KMS-11 (cell line): Measurements from ENCODE around the gene PLA2G4F.

ENCODE experiments used
- H2AFZ ChIP-seq: fragments of 200-600 bp; sonication (generic); 2 replicates; pipeline ENCODE4 v1.6.1; 2016; ENCODE audit warnings: antibody characterized with exemption, mixed run types, low read depth
- H3K27ac ChIP-seq: fragments of 200-600 bp; sonication (generic); 2 replicates; pipeline ENCODE4 v1.6.1; 2016; ENCODE audit warnings: mild to moderate bottlenecking, mixed run types
- H3K27me3 ChIP-seq: fragments of 200-600 bp; sonication (generic); 2 replicates; pipeline ENCODE4 v1.6.1; 2017; ENCODE audit warnings: mild to moderate bottlenecking, low read depth, mixed run types, moderate library complexity; ENCODE audit not compliant: insufficient read depth
- H3K36me3 ChIP-seq: fragments of 200-600 bp; sonication (generic); 2 replicates; pipeline ENCODE4 v1.6.1; 2017; ENCODE audit warnings: mild to moderate bottlenecking, mixed run types; ENCODE audit not compliant: insufficient read depth
- H3K4me1 ChIP-seq: fragments of 200-600 bp; sonication (generic); 2 replicates; pipeline ENCODE4 v1.6.1; 2016; ENCODE audit warnings: mild to moderate bottlenecking, low read depth, mixed run types; ENCODE audit not compliant: poor library complexity, severe bottlenecking
- H3K4me2 ChIP-seq: fragments of 200-600 bp; sonication (generic); 2 replicates; pipeline ENCODE4 v1.7.0; 2016; ENCODE audit warnings: mild to moderate bottlenecking, mixed run types
- H3K4me3 ChIP-seq: fragments of 200-600 bp; sonication (generic); IDR thresholded peaks from 2 replicates; pipeline ENCODE4 v1.6.1; 2017; ENCODE audit warnings: low read depth, low read length, mixed read lengths; ENCODE audit not compliant: insufficient read depth
- H3K79me2 ChIP-seq: fragments of 200-600 bp; sonication (generic); 2 replicates; pipeline ENCODE4 v1.6.1; 2016; ENCODE audit warnings: low read depth, mixed run types; ENCODE audit not compliant: insufficient read depth
- H3K9ac ChIP-seq: fragments of 200-600 bp; sonication (generic); 2 replicates; pipeline ENCODE4 v1.6.1; 2016; ENCODE audit warnings: mild to moderate bottlenecking, mixed run types
- H4K20me1 ChIP-seq: fragments of 200-600 bp; sonication (generic); 2 replicates; pipeline ENCODE4 v1.6.1; 2016; ENCODE audit warnings: mild to moderate bottlenecking, mixed run types; ENCODE audit not compliant: insufficient read depth
- TF ChIP-seq, protein P1 (sequence below): fragments of 200-600 bp; sonication (generic); conservative IDR thresholded peaks from 2 replicates; pipeline ENCODE4 v1.6.1; 2017; ENCODE audit warnings: low read depth, mild to moderate bottlenecking, antibody characterized with exemption, low read length, moderate library complexity, mixed read lengths

PLA2G4F gene

DNA sequence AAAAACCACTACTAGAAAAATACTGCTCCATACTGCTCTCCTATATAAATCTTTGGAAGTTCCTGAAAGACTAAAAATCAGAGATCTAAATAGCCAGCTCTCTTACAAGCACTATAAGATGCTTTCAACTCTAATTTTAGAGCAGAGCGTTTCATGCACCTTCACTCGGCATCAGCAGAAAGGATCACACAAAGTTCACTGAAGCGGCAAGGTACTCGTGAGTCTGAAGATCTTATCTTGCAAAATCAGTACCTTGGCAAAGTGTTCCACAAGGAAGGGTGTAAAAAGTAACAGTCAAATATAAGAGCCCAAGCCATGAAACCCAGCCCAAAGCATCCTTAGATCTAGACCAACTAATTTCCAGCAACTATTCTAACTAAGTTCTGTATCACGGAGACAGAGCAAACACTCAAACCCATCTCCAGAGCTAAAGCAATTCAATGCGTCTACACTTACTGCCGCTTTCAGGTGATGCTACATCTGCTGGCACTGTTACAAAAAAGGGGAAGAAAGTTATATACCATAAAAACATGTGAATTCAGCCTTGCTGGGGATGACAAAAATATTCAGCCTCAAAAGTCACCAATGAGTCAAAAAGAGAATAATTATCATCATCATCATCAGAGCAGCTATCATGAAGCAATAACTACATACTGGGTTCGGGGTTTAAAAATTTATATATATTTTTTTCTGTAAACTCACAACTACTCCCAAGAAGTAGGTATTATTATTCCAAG lies 35.3 kb upstream of the PLA2G4F start:
- Histone ChIP-seq H2AFZ (no peak overlapping the region), H3K79me2 (no peaks in the 10 kb centered on the region), H3K4me3 (no peak overlapping the region), H3K36me3 (no peaks in the 10 kb centered on the region; the same call in 1 of the 2 replicates), H3K9ac (no peak overlapping the region), H3K4me1 (peaks cover 4% of the 10 kb centered on the region), H3K27me3 (no peaks in the 10 kb centered on the region), H3K4me2 (no peak overlapping the region), H3K27ac (no peak overlapping the region), H4K20me1 (no peaks in the 10 kb centered on the region)
- TF ChIP-seq, protein P1, sequence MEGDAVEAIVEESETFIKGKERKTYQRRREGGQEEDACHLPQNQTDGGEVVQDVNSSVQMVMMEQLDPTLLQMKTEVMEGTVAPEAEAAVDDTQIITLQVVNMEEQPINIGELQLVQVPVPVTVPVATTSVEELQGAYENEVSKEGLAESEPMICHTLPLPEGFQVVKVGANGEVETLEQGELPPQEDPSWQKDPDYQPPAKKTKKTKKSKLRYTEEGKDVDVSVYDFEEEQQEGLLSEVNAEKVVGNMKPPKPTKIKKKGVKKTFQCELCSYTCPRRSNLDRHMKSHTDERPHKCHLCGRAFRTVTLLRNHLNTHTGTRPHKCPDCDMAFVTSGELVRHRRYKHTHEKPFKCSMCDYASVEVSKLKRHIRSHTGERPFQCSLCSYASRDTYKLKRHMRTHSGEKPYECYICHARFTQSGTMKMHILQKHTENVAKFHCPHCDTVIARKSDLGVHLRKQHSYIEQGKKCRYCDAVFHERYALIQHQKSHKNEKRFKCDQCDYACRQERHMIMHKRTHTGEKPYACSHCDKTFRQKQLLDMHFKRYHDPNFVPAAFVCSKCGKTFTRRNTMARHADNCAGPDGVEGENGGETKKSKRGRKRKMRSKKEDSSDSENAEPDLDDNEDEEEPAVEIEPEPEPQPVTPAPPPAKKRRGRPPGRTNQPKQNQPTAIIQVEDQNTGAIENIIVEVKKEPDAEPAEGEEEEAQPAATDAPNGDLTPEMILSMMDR: no peak

DNA sequence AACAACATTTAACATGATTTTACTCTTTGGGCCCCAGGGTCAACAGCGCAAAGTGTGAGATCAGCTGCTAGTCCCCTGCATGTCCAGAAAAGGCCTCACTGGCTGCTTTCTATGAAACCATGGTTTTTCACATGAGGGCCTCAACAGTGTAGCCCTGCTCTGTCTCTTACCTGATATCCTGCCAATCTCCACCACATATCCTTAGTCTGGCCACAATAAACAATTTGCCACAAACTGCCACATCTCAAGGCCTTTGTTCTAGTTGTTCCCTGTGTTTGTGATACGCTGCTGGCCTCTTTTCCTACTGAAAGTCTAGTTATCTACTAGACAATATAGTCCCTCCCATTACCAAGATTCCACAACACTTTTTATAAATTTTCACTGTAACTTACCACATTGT lies 33.9 kb upstream of the PLA2G4F start:
- no peaks in the 10 kb centered on the region for H3K79me2 ChIP-seq
- H3K27ac ChIP-seq: no peak overlapping the region
- no peak overlapping the region for H3K4me2 ChIP-seq
- H3K4me1 ChIP-seq: peaks cover 4% of the 10 kb centered on the region
- TF ChIP-seq, protein P1: no peak
- H3K27me3 ChIP-seq: no peaks in the 10 kb centered on the region
- no peaks in the 10 kb centered on the region for H4K20me1 ChIP-seq
- H3K36me3 ChIP-seq: no peaks in the 10 kb centered on the region; the same call in 1 of the 2 replicates
- no peak overlapping the region for H3K9ac ChIP-seq
- no peak overlapping the region for H2AFZ ChIP-seq
- H3K4me3 ChIP-seq: no peak overlapping the region

DNA sequence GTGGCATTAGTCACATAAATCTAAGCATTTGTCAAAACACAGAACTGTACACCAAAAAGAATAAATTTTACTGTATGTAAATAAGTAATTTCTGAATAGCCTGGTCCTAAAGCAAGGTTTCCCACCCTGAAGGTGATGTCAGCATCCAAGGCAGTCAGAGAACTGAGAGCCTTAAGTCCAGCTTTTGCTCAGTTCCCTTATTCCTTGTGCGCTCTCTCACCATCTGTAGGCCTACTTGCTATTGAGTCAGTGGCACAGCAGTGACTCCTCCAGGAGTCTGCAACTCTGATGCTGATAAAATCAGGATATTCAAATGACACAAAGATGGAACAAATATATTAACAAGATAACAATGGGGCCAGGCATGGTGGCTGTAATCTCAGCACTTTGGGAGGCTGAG lies 29.4 kb upstream of the PLA2G4F start:
- no peaks in the 10 kb centered on the region; the same call in 1 of the 2 replicates for H3K36me3 ChIP-seq
- no peak overlapping the region for H3K9ac ChIP-seq
- no peak overlapping the region for H3K4me2 ChIP-seq
- no peaks in the 10 kb centered on the region for H3K27me3 ChIP-seq
- H4K20me1 ChIP-seq: no peaks in the 10 kb centered on the region
- H2AFZ ChIP-seq: no peak overlapping the region
- no peak overlapping the region for H3K27ac ChIP-seq
- H3K4me3 ChIP-seq: no peak overlapping the region
- peaks cover 4% of the 10 kb centered on the region for H3K4me1 ChIP-seq
- no peaks in the 10 kb centered on the region for H3K79me2 ChIP-seq
- TF ChIP-seq, protein P1: no peak

DNA sequence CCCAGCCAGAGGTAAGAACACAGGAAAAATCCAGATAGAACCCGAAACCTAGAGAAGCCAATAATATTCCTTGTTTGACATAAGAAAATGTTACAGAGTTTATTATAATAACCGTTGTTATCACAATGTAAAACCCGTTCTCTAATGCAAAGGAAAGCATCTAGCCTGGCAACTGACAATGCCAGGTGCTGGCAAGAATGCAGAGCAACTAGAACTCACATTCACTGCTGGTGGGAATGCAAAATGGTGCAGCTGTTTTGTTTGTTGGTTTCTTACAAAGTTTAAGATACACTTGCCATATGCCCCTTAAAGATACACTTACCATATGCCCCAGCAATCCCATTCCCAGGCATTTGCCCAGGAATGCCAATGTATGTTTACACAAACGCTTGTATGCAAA lies 28.3 kb upstream of the PLA2G4F start:
- Histone ChIP-seq H3K36me3 (no peaks in the 10 kb centered on the region), H3K9ac (no peak overlapping the region), H4K20me1 (no peaks in the 10 kb centered on the region), H3K4me1 (no peaks in the 10 kb centered on the region), H3K79me2 (no peaks in the 10 kb centered on the region), H3K27ac (no peak overlapping the region), H2AFZ (no peak overlapping the region), H3K4me2 (no peak overlapping the region), H3K27me3 (no peaks in the 10 kb centered on the region), H3K4me3 (no peak overlapping the region)
- TF ChIP-seq, protein P1: no peak
